ENCODE results near the gene GATAD2A.

Gene GATAD2A

DNA sequence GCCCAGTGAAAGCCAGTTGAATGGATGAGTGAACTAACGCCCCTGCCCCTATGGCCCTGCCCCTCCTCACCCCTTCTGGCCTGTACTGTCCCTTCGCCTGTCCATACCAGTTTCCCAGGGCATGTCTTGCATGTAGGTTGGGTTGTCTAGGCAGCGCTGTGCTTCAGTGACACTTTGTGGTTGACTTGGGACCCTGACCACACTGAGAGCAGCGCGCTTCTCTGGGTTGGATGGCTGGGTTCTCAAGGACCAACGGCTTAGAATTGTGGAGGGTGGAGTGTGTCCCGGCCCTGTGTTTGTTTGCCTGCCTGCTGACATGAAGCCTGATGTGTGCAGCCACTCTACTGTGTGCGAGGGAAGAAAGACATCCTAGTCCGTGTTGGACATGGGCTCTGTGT is 15.8 kb downstream of the GATAD2A start:
- no peak for DNase-seq (ENCODE audit: low spot score)

DNA sequence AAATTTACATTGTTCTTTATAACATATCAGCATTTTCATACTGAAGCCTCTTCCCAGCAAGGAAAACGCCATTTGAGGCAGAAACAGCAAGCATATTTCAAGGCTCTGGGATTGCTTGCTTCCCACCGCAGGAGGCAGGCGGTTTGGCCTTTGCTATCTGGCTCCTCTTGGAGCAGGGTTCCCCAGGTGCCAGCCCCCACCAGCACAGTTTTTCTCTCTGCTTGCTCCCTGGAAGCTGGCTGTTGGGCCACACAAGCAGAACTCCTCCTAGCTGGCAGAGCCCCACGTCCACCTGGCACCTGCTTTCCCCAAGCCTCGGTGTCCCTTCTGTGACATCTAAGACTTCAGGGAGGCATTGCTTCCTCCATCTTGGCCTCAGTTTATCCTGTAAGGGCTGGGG is 16.7 kb downstream of the GATAD2A start:
- DNase-seq (ENCODE audit: low spot score) = no peak

DNA sequence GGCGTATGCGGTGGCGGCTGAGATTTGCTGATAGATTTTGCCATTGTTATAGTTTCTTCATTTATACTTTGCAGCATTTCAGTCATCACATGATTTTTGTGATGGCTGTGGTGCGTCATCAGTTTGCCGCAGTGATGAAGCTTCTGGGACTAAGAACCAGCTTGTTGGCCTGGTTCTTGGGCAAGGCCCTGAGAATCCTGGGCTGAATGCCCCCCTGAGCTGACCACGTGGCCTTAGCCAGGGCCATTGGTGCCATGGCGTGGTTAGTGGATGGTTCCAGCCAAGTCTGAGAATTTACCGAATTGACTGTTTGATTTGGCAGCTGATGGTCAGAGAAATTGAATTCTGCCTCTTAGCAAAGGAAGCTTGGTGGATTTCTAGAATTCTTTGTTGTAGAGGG is 17.8 kb downstream of the GATAD2A start:
- no peak for DNase-seq (ENCODE audit: low spot score)

DNA sequence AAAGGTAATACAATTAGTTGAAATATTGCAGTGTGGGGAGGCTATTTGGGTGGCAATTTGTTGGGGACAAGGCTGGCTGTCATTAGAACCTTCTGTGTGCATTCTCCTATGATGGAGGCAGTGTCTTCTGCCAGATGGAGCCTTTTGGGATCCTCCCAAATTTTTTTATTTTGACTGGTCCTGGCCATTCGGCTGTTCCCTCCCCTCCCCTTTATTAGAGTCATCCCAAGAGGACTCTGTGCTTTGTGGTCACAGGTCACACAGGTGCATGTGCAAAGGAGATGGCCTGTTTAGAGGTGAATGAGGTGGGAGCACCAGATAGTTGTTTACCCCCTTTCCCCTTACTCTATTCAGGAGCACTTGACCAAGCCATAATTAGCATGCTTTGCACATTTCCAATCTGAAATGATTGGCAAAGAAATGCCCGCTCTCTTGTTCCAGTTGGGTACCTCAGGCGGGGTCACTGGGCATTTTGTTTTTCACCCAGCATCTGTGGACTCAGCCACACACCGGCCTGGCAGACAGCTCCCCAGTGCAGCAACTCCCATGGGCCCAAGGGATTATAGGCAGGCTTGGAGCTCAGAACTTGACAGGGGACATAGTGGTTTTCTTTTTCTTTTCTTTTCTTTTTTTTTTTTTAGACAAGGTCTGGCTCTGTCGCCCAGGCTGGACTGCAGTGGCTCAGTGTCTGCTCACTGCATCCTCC is 19.8 kb downstream of the GATAD2A start:
- DNase-seq (ENCODE audit: low spot score) = peak; percentile 58

DNA sequence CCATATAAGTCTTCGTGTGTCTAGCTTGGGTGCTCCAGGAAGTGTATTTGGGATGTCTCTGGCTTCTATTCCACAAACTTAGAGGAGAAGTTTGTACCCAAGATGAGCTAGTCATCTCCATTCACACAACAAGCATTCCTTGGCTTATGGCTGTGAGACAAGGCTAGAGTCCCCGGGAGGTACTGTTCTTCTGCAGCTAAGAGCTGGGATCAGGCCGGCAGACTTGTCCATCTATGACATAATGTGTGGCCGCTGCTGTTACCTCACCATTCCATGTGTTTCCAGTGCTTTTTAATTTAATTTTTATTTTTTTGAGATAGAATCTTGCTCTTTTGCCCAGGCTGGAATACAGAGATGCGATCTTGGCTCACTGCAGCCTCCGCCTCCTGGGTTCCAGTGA is 20.7 kb downstream of the GATAD2A start:
- DNase-seq (ENCODE audit: low spot score) = no peak

DNA sequence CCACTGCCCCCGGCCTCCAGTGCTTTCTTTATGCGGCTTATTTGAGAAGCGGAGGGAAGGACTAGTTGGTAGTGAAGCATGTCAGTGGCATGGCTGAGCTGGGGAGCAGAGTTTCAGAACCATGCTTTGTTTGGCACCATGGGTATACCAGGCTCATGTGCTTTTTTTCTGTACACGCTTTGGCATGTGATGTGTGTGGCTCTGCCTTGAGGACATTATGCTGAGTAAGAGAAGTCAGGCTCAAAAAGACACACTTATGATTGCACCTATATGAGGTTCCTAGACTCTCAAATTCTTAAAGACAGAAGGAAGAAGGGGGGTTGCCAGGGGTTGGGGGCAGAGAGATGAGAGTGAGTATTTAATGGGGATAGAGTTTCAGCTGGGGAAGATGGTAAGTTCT is 21.3 kb downstream of the GATAD2A start:
- DNase-seq (ENCODE audit: low spot score) = no peak

DNA sequence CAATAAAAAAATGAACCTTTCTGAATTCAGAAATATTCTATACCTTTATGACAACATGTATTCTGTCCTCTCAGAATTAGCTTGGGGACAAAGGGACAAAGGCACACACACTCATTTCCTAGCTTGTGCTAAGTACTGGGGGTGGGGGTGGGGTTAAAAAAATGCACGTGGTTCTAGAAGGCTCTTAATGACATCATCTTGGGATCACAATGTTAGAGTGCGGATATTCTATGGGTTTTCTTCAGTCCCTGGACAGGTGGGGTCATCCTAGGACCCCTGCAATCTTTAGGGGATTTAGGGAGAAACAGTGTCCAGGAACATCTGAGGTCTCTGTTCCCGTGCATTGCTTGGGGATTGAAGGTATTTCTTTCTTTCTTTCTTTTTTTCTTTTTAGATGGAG is 21.8 kb downstream of the GATAD2A start:
- no peak for DNase-seq (ENCODE audit: low spot score)

DNA sequence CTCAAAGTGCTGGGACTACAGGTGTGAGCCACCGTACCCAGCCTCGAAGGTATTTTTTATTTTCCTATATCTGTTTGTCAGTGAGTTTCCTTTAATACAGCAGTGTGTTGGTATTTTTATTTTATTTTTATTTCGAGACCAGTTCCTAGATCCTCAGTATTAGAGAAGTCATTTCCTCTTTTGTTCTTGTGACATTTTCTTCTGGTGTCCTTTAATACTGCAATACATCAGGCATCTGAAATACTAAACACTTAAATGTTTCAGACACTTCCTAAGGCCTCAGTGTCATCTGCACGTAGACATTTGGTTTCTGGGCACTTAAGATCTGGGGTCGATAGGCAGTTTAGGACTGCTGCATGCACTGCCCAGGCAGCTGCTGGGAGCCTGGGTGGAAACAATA is 22.5 kb downstream of the GATAD2A start:
- no peak for DNase-seq (ENCODE audit: low spot score)

DNA sequence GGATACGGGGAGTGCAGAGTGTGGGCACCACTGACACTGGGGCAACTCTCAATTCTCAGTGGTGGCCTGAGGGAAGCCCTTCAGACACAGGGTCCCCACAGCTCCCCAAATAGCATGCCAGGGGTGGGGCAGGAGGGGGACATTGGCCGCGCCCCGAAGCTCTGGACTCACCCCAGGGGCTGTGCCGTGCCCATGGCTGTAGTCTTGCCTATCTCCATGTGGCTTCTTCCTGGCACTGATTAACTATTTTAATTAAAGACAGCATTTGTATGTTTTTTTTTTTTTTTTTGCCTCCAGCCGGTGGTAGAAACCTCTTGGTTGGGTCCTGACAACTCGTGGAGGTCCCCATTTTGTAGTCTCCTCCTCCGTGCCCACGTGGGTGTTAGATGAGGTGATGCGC is 23.3 kb downstream of the GATAD2A start:
- DNase-seq (ENCODE audit: low spot score) = no peak

DNA sequence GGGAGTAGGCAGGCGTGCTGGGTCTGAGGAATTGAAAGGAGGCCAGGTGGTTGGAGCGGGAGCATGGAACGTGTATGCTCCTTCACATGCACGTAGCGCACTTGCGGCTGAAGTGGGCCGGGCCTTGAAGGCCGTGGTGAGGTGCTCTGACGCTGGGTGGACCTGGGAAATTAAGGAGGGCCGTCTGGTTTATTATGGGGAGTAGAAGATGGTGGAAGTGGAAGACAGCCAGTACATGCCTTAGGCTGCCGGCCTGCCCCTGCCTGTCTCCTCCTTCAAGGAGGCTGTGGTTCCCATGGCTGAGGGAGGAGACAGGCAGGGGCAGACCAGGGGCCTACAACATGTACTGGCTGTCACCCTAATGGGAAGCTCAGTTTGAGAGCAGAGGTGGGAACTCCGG is 23.9 kb downstream of the GATAD2A start:
- DNase-seq (ENCODE audit: low spot score) = no peak

DNA sequence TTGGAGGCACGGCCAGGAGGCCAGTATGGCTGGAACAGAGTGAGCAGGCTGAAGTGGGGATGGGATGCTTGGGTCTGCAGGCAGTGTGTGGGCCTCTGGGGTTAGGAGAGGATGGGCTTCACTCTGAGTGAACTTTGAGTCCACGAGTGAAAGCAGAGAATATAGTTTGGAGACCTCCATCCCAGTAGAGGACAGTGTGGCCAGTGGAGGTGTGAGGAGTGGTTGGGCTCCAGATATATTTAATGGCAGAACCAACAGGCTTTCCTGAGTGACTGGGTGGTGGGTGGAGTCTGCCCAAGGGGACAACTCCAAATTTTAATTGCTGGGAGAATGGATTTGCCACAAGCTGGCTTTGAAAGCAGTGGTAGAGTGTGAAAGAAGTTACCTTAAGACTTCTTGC is 27.3 kb downstream of the GATAD2A start:
- no peak for DNase-seq (ENCODE audit: low spot score)

DNA sequence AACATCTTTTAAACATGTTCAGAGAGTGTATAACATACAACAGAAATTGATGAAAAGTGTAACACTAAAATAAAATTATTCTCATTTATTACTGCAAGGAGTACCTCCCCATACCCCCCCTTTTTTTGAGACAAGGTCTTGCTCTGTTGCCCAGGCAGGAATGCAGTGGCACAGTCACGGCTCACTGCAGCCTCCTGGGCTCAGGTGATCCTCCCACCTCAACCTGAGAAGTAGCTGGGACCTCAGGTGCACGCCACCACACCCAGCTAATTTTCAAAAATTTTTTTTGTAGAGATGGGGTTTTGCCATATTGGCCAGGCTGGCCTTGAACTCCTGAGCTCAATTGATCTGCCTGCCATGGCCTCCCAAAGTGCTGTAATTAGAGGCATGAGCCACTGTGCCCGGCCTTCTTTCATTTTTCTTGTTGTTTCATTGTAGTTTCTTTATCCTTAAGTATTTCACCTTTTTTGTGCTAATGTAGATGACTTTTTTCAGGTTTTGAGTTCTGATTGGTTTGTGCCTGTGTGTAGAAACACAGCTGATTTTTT is 28.3 kb downstream of the GATAD2A start:
- DNase-seq (ENCODE audit: low spot score) = no peak

DNA sequence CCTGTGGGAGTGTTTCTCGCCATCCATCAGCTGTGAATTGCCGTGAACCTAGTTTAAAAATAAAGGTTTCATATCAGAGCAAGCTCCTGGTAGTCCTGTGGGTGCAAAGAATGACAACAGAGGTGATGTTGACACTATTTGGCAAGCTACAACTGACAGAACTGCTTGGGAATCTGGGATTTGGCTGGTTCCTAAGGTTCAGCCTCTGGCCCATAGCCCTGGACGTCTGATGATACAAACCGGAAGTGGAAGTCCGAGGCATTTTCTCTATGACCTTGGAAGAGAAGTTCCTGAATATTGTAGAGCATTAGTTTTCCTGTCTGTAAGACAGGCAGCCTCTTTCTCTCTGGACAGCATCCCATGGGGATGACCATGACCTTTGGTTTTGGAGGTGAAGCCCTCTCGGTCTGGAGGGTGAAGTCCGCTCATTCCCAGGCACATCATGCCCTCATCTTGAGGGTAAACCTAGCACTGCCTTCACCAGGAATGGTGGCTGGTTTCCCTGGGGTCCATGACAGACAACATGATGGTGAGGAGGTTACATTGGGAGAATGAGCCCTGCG is 29.1 kb downstream of the GATAD2A start:
- DNase-seq (ENCODE audit: low spot score) = no peak

DNA sequence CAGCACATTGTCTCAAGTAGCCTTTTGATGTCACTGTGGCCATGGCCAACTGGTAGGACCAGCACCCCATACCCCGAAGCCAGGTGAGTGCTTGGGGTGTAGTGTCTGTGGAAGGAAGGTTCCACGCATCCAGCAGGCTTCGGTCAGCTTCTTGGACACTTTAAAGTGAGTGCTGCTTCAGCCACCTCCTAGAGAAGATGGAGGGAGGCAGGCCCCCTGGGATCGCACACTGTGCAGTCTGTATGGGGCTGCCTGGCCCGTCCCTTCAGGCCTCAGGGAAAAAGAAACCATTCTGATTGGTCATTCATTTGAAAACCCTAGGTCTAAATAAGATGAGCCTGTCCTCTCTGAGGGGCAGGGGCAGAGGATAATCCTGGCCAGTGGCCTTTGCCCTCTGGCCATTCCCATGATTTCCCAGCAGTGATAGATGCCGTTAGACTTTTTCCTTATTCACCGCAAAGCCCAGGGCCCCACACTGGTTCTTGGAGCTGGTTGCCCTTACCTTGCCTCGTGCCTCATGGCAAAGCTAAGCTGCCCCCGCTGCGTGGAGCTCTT is 30.7 kb downstream of the GATAD2A start:
- DNase-seq (ENCODE audit: low spot score) = no peak

DNA sequence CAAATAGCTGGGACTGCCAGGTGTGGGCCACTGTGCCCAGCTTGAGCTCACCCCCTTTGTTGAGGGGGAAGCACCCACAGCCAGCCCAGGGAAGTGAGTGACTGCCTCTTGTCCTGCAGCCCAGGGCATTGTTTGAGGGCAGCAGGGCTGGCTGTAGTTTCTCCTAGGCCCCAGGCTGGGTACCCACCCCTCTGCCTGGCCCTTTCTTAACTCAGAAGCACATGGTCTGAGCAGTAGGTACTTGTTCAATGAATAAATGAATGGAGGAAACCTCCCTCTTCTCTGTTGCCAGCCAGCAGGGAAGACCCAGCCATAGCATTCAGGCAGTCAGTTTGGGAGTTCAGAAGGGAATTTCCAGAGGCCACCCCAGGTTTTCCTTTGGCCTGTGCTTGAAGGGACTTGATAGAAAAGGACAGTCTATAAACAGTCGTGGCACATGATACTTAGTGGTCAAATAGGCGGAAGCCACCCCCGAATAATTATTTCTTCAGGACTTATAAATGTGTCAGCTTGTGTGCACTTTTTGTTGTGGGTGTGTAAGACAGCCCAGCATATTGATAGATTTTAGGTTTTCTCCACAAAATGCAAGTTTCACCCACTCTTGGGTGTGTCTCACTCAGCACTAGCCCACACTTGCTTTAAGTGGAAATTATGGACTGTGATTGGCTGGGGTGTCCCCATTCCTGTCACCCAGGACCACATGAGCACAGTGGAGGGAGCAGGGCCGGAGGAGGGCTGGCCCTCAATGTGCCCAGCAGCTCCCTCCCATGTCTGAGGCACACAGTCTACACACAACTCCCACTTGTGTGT is 33.1 kb downstream of the GATAD2A start:
- DNase-seq (ENCODE audit: low spot score) = no peak

DNA sequence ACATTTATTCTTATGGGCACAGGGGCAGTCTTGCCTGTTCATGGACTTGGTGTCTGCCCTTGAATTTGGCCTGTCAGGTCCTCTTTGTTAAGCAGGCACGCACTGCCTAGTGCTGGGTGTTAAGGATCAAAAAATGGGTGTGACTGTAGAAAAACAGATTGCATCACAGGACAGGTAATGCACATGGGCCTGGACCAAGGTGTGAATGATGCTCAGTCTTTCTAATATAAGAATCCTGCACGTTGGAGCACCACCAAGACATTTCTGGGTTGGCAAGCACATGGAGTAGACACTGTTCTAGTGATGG is 33.7 kb downstream of the GATAD2A start:
- no peak for DNase-seq (ENCODE audit: low spot score)

DNA sequence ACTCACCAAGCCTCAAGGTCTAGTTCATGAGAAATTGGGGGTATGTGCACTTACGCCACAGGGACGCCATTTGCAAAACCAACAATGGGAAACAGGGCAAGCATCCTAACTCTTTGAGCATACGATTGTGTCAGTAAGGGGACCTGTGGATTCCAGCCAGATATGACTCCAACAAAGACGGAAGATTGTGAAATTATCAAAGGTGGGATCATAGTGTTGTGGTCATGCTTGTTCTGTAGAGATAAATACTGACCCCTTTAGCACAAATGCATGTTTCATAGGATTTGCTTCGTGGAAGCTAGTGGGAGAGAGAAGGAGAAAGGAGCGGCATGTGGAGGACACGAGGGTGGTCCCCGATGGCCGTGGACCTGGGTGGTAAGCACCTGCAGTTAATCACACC is 37.8 kb downstream of the GATAD2A start:
- no peak for DNase-seq (ENCODE audit: low spot score)

DNA sequence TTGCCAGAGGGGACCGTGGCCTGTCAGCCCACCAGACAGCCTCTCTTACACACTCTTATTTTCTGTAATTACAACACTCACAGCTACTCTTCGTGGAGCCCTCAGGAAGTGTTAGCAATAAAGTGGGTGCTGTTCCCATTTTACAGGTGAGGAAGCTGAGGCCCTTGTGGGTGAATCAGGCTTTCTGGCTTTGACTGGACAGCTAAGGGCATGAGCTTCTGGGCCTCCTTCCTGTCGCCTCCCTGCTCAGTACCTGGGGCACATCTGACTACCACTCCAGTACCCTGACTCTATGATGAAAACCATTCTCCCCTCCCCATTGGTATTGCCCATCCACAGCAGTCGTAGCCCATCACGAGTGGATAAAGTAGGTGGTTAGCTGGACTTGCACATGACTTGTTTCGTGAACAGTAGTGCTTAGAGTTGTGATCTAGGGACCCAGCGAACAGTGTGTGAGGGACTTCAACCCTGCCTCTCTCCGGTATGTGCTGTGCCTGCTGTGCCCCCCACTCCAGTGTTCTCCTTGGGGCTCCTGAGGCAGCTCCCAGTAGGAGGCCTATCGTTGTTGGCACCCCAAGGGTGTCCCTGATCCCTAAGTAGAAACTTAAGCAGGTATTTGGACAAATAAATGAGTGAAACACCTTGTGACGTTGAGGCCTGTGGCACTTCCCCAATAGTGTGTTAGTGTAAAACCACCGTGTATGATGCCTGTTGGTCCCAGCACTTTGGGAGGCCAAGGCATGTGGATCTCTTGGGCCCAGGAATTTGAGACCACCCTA is 38.6 kb downstream of the GATAD2A start:
- DNase-seq (ENCODE audit: low spot score) = no peak

DNA sequence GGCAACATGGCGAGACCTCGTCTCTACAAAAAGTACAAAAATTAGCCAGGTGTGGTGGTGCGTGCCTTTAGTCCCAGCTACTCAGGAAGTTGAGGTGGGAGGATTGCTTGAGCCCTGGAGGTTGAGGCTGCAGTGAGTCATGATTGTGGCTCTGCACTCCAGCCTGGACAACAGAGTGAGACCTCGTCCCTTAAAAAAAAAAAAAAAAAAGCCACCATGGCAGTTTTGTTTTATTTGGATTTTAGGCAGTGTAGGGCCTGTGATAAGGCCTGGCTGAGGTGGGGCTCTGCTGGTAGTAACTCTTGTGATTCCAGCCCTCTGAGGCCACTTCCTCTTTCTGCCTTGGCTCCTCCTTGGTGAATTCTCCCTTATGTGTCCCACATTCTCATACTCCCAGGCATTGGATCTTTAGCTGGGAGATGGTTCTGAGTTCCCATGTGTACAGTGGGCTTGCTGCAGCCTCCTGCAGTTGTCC is 39.2 kb downstream of the GATAD2A start:
- no peak for DNase-seq (ENCODE audit: low spot score)

DNA sequence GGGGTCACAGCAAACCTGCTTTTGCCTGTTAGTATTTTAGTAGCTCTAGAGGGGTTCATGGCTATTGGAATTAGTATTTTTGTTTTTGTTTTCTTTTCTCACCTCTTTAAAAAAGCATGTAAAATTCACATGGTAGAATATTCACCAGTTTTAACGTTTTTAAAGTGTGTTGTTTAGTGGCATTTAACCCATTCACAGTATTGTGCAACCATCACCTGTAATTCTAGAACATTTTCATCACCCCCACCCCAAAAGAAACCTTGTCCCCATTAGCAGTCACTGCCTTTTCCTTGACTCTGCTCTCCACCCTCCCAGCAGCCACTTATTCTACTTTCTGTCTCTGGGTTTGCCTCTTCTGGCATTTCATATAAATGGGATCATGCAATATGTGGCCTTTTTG is 39.8 kb downstream of the GATAD2A start:
- no peak for DNase-seq (ENCODE audit: low spot score)

DNA sequence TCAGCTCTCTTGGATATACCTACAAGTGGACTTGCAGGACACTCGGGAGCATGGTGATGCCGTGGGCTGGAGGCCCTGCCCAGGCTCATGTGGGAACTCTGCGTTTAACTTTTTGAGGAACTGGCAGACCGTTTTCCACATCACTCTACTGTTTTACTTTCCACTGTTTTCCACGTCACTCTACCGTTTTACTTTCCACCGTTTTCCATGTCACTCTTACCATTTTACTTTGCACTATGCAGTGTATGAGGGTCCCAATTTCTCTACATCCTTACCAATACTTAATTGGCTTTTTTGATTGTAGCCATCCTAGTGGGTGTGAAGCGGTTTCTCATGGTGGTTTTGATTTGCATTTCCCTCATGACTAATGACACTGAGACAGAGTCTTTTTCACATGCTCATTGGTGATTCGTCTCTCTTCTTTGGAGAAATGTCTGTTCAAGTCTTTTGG is 40.5 kb downstream of the GATAD2A start:
- no peak for DNase-seq (ENCODE audit: low spot score)
